DOHH2 (cell line): ENCODE measurements around the gene CCDC85C.
A peak's percentile ranks its signal among the peaks of the same experiment; 100 is the strongest.

Experiments
- H3F3A ChIP-seq: fragments of 200-600 bp; sonication (generic), shearing (Covaris generic); 2 replicates; pipeline ENCODE4 v1.6.0; 2016; ENCODE audit warnings: antibody characterized with exemption, mild to moderate bottlenecking; ENCODE audit not compliant: control insufficient read depth, insufficient read depth
- H3K27ac ChIP-seq: fragments of 200-600 bp; sonication (generic); 2 replicates; pipeline ENCODE4 v1.5.1; 2014; ENCODE audit warnings: low read depth, mild to moderate bottlenecking, low read length, moderate library complexity
- H3K27me3 ChIP-seq: fragments of 200-600 bp; sonication (generic); 2 replicates; pipeline ENCODE4 v1.6.1; 2014; ENCODE audit warnings: mild to moderate bottlenecking, low read length, mixed read lengths; ENCODE audit not compliant: control insufficient read depth
- H3K36me3 ChIP-seq: fragments of 200-600 bp; sonication (generic); 2 replicates; pipeline ENCODE4 v1.6.1; 2014; ENCODE audit warnings: mild to moderate bottlenecking, low read length, moderate library complexity, mixed read lengths; ENCODE audit not compliant: control insufficient read depth
- H3K4me1 ChIP-seq: fragments of 200-600 bp; sonication (generic); 2 replicates; pipeline ENCODE4 v1.6.1; 2014; ENCODE audit warnings: mild to moderate bottlenecking, low read length, mixed read lengths; ENCODE audit not compliant: control insufficient read depth
- H3K4me2 ChIP-seq: fragments of 200-600 bp; sonication (generic); 2 replicates; pipeline ENCODE4 v1.6.0; 2014; ENCODE audit warnings: mild to moderate bottlenecking, low read length, moderate library complexity
- H3K4me3 ChIP-seq: fragments of 200-600 bp; sonication (generic); 2 replicates; pipeline ENCODE4 v1.5.1; 2014; ENCODE audit warnings: mild to moderate bottlenecking, low read length, mixed read lengths
- H3K79me2 ChIP-seq: fragments of 200-600 bp; sonication (generic); 2 replicates; pipeline ENCODE4 v1.6.1; 2014; ENCODE audit warnings: mild to moderate bottlenecking, low read length, mixed read lengths; ENCODE audit not compliant: control insufficient read depth
- H3K9me2 ChIP-seq: fragments of 200-600 bp; sonication (generic); replicated peaks from 2 replicates; pipeline ENCODE4 v1.6.1; 2014; ENCODE audit warnings: mild to moderate bottlenecking, low read length, mixed read lengths; ENCODE audit not compliant: control insufficient read depth
- H3K9me3 ChIP-seq: fragments of 200-600 bp; sonication (generic); 2 replicates; pipeline ENCODE4 v1.6.1; 2014; ENCODE audit warnings: antibody characterized with exemption, low read length, mixed read lengths; ENCODE audit not compliant: control insufficient read depth, insufficient read depth
- H4K20me1 ChIP-seq: fragments of 200-600 bp; sonication (generic); 2 replicates; pipeline ENCODE4 v1.6.0; 2014; ENCODE audit warnings: low read depth, mild to moderate bottlenecking, antibody characterized with exemption, low read length, moderate library complexity; ENCODE audit not compliant: control insufficient read depth, insufficient read depth
- EZH2phosphoT487 ChIP-seq: fragments of 200-600 bp; sonication (generic); IDR thresholded peaks from 2 replicates; pipeline ENCODE4 v1.6.1; 2017; ENCODE audit warnings: borderline replicate concordance, mild to moderate bottlenecking, antibody characterized with exemption, low read length, moderate library complexity, mixed read lengths
- TF ChIP-seq, protein P1 (sequence below): fragments of 200-600 bp; sonication (generic); IDR thresholded peaks from one replicate; pipeline ENCODE4 v1.5.1; 2014; ENCODE audit warnings: antibody characterized with exemption, mild to moderate bottlenecking, low read depth, low read length; ENCODE audit not compliant: poor library complexity, severe bottlenecking

The CCDC85C gene

DNA sequence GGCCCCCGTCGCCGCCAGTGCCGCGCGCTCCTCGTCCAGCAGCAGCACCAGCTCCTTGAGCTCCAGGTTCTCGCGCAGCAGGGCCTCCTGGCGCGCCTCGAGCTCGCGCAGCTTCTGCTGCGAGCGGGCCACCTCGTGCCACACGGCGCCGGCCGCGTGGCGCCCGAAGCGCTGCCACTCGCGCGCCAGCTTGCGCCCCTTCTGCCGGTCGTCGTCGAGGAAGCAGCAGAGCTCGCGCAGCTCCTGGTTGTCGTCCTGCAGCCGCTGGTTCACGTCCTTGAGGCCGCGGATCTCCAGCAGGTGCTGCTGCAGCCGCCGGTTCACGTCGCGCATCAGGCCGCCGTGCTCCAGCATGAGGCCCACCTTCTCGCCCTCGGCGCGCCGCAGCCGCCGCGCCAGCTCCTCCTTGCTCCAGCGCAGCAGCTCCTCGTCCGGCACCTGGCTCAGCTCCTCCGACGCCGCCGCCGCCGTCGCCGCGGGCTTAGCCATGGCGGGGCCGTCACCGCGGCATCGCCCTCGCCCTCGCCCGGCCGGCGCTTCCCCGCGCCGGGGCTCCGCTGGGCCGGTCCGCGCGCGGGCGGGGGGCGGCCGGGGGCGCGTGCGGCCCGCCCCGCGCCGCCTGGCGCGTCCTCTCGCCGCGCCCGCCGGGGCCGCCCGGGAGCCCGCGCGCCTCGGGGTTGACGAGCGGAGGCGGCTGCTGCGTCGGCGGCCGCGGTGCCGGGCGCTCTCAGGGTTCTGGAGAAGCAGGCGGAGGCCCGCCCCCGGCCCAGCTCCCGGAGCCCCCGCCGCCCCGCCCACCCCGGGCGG lies at the start of gene CCDC85C:
TSS of gene CCDC85C (minus strand) at position 737 of the 807 bp plus-strand sequence. CDS start at position 489, 248 bp downstream.
- peaks cover 5% of the 10 kb centered on the region for H3K4me1 ChIP-seq
- no peak within 1 kb of the TSS for H3K27ac ChIP-seq
- peak within 1 kb of the TSS; percentile 74 for H3K4me2 ChIP-seq
- H3K27me3 ChIP-seq: peaks cover 6% of the 10 kb centered on the region; the same call in 1 of the 2 replicates
- no peaks in the 10 kb centered on the region for H4K20me1 ChIP-seq
- H3F3A ChIP-seq: no peaks in the 10 kb centered on the region
- peak within 1 kb of the TSS; percentile 76 for H3K4me3 ChIP-seq
- H3K79me2 ChIP-seq: no peaks in the 10 kb centered on the region
- H3K9me3 ChIP-seq: no peaks in the 10 kb centered on the region
- TF ChIP-seq, protein P1, sequence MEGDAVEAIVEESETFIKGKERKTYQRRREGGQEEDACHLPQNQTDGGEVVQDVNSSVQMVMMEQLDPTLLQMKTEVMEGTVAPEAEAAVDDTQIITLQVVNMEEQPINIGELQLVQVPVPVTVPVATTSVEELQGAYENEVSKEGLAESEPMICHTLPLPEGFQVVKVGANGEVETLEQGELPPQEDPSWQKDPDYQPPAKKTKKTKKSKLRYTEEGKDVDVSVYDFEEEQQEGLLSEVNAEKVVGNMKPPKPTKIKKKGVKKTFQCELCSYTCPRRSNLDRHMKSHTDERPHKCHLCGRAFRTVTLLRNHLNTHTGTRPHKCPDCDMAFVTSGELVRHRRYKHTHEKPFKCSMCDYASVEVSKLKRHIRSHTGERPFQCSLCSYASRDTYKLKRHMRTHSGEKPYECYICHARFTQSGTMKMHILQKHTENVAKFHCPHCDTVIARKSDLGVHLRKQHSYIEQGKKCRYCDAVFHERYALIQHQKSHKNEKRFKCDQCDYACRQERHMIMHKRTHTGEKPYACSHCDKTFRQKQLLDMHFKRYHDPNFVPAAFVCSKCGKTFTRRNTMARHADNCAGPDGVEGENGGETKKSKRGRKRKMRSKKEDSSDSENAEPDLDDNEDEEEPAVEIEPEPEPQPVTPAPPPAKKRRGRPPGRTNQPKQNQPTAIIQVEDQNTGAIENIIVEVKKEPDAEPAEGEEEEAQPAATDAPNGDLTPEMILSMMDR: no peak
- TF ChIP-seq EZH2phosphoT487: no peak
- H3K36me3 ChIP-seq: no peaks in the 10 kb centered on the region
- no peaks in the 10 kb centered on the region for H3K9me2 ChIP-seq

DNA sequence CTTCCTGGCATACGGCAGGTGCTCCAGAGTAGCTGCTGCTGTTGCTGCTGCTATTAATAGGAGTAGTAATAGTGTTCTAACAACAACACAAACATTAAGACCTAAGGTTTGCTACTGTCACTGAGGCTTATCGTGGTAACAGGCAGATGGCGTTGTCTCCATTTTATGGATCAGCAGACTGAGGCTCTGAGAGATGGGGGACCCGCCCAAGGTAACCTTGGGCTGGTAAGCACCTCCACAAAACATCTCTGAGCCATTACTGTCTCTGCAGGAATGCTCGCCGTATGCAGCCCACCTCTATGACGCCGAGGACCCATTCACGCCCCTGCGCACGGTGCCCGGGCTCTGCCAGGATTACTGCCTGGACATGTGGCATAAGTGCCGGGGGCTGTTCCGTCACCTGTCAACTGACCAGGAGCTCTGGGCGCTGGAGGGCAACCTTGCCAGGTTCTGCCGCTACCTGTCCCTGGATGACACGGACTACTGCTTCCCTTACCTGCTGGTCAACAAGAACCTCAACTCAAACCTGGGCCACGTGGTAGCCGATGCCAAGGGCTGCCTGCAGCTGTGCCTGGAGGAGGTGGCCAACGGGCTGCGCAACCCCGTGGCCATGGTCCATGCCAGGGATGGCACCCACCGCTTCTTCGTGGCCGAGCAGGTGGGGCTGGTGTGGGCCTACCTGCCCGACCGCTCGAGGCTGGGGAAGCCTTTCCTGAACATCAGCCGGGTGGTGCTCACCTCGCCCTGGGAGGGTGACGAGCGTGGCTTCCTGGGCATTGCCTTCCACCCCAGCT lies 48.1 kb upstream of the CCDC85C start:
- Histone ChIP-seq H3K79me2 (no peaks in the 10 kb centered on the region), H3K4me3 (no peak overlapping the region), H3K27ac (no peak overlapping the region), H3K27me3 (no peaks in the 10 kb centered on the region), H3K4me2 (no peak overlapping the region), H3K4me1 (no peaks in the 10 kb centered on the region), H3K9me3 (no peaks in the 10 kb centered on the region), H3K36me3 (no peaks in the 10 kb centered on the region), H4K20me1 (no peaks in the 10 kb centered on the region), H3F3A (no peaks in the 10 kb centered on the region), H3K9me2 (no peaks in the 10 kb centered on the region)
- TF ChIP-seq, protein P1: no peak
- TF ChIP-seq EZH2phosphoT487: no peak

DNA sequence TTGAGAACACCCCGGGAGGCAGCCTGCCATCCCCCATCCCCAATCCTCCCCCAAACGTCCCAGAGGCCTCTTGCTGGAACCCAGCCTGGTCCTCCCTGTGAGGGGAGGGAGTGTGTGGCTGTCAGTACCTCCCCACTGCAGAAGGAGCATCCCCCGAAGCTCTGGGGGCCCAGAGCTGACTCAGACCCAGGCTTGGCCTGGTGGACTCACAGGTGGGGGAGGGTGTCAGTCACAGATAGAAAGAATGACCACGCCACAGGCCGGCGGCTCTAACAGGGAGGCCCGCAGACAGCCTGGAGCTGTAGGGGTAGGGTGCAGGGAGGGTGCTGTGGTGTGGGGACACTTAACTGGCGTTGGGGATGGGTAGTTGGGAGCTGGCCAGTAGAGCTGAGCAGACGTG lies 46.2 kb upstream of the CCDC85C start:
- Histone ChIP-seq H3K4me3 (no peak overlapping the region), H3K4me2 (no peak overlapping the region), H3K36me3 (no peaks in the 10 kb centered on the region), H3F3A (no peaks in the 10 kb centered on the region), H4K20me1 (no peaks in the 10 kb centered on the region), H3K27ac (no peak overlapping the region), H3K9me2 (no peaks in the 10 kb centered on the region), H3K27me3 (no peaks in the 10 kb centered on the region), H3K79me2 (no peaks in the 10 kb centered on the region), H3K4me1 (no peaks in the 10 kb centered on the region), H3K9me3 (no peaks in the 10 kb centered on the region)
- TF ChIP-seq EZH2phosphoT487: no peak
- TF ChIP-seq, protein P1: no peak
